T-helper 1 cell treated with Interleukin-12 subunit alpha and Interleukin-12 subunit beta and Interleukin-4 antibody, amounts not matched to agents 30 ng/mL and 1 ng/mL, for 36 hours (primary cell): Measurements from ENCODE around the gene PRR35. TPM values are rescaled to one million over a fixed set of nuclear protein-coding genes. Genes with fewer than 3 reads are reported as not detected.

ENCODE experiments used
- intact Hi-C: fragments of 100-400 bp; cut with micrococcal nuclease; formaldehyde crosslinking; loops from one replicate; pipeline ENCODE4 v1.15.1; 2024
- total RNA-seq: library from RNA; stranded (reverse); gene quantifications from 2 replicates; pipeline ENCODE4 v1.2.3, GENCODE V29; 2022

The PRR35 gene
- total RNA-seq, 1 donor from 2014 or later: not detected

DNA sequence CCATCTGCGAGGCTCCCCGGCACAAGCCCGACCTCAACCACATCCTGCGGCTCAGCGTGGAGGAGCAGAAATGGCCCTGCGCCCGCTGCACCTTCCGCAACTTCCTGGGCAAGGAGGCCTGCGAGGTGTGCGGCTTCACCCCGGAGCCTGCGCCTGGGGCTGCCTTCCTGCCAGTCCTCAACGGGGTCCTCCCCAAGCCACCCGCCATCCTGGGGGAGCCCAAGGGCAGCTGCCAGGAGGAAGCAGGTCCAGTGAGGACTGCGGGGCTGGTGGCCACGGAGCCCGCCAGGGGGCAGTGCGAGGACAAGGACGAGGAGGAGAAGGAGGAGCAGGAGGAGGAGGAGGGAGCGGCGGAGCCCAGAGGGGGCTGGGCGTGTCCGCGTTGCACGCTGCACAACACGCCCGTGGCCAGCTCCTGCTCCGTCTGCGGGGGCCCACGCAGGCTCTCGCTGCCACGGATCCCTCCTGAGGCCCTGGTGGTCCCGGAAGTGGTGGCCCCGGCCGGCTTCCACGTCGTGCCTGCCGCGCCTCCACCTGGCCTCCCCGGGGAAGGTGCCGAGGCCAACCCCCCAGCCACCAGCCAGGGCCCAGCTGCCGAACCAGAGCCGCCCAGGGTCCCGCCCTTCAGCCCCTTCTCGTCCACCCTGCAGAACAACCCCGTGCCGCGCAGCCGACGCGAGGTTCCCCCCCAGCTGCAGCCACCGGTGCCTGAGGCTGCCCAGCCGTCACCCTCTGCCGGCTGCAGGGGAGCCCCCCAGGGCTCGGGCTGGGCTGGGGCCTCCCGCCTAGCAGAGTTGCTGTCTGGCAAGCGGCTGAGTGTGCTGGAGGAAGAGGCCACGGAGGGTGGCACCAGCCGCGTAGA lies 13.1 kb upstream of the PRR35 start:
- intact Hi-C loops: no loop called here

DNA sequence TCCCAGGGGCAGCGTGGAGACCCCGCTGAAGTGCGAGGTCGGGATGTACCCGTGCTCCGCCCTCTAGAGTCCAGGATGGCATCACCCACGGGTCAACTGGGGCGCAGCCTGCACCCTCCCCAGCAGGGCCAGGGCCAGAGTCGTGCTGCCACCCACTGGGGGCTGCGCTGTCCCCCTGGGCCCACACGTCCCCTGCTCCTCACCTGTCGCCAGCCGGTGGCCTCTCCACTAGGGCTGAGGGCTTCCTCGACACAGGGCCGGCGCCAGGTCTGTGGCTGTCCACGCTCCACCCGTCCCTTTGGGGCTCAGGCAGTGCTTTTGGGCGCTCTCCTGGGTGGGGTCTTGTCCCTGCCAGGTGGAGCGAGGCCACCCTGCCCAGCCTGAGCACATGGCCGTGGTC lies 11.6 kb upstream of the PRR35 start:
- intact Hi-C loops: no loop called here

DNA sequence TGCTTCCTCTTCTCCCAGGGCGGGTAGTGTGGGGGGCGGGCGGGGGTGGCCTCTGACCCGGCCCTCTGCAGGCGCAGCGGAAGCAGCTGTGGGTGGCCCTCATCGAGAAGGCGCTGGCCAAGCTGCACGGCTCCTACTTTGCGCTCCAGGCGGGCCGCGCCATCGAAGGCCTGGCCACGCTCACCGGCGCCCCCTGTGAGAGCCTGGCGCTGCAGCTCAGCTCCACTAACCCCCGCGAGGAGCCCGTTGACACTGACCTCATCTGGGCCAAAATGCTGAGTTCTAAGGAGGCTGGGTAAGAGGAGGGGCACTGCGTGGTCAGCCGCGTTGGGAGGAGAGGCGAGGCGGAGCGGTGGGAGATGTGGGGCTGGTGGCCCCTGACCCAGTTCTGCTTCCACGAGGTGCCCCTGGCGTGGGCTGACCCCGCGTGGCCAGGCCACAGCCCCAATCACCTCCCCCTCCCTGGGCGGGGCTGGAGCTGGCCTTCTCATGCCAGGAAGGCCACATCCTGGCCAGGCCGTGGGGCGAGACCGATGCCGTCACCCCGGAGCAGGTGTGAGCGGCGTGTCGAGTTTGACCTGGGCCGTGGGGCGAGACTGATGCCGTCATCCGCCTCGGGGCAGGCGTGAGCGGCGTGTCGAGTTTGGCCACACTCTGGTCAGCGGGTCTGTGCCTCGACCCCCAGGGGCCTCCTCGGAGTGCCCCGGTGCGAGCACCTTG lies 10.5 kb upstream of the PRR35 start:
- intact Hi-C loops: no loop called here

DNA sequence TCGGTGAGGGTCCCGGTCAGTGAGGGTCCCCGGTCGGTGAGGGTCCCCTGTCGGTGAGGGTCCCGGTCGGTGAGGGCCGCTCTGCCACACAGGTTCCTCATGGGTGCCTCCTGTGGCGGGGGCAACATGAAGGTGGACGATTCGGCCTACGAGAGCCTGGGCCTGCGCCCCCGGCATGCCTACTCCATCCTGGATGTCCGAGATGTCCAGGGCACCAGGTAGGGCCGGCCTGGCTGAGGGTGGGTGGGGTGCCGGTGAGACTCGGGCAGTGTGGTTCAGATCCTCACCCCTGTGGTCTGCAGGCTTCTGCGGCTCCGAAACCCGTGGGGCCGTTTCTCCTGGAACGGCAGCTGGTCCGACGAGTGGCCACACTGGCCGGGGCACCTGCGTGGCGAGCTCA lies 9.0 kb upstream of the PRR35 start:
- intact Hi-C loops: no loop called here

DNA sequence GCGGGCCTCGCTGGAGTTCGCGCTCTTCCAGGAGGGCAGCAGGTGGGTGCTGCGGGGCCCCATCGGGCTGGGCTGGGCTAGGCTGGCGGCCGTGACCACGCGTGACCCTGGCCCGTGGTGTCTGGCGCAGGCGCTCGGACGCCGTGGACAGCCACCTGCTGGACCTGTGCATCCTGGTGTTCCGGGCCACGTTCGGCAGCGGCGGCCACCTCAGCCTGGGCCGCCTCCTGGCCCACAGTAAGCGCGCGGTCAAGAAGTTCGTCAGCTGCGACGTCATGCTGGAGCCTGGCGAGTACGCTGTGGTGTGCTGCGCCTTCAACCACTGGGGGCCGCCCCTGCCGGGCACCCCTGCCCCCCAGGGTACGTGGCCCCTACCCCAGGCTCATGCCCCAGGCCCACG lies 8.0 kb upstream of the PRR35 start:
- intact Hi-C loops: no loop called here

DNA sequence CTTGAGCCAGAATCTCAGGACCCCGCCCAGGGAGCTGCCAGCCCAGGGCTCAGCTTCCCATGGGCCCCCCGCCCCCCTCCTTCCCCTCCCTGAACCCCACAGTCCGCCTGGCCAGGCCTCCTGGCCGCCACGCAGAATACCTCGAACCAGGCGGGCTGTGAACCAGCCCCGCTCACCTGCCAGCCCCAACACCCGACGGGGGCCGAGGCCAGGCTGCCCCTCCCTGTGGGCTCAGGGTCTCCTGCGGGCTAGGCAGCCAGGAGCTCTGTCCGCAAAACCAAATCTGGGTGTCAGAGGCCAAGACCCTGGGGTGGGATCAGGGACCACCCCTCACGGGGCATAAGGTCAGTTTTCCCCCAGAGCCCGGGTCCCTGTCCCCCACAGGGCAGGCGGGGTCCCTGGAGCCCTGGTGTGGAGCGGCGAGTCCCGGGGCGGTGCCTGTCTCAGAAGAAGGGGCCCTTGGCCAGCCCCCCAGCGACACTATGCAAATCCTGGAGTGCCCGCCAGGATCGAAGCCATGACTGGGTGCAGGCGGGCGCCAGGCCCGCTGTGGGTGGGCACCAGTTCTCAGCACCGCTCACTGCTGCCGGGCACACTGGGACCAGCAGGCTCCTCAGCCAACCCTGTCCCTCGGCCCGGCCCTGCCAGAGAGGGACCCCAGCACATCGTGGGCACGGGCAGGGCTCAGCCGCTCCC lies 6.4 kb upstream of the PRR35 start:
- intact Hi-C loops: no loop called here

DNA sequence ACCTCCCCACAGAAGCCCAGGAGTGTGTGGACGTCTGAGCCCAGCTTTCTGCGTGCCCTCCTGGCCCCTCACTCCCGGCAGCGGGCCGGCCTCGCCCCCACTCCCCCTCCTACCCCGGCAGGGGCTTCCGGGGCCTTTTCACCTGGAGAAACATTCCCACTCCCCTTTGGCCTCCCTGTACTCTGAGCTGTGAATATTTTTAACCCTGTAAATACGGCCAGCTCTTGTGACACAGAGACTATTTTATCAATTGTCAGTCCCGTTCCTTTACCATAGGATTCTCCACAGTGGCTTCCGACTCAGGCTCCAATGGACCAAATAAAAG lies 5.9 kb upstream of the PRR35 start:
- intact Hi-C loops: no loop called here

DNA sequence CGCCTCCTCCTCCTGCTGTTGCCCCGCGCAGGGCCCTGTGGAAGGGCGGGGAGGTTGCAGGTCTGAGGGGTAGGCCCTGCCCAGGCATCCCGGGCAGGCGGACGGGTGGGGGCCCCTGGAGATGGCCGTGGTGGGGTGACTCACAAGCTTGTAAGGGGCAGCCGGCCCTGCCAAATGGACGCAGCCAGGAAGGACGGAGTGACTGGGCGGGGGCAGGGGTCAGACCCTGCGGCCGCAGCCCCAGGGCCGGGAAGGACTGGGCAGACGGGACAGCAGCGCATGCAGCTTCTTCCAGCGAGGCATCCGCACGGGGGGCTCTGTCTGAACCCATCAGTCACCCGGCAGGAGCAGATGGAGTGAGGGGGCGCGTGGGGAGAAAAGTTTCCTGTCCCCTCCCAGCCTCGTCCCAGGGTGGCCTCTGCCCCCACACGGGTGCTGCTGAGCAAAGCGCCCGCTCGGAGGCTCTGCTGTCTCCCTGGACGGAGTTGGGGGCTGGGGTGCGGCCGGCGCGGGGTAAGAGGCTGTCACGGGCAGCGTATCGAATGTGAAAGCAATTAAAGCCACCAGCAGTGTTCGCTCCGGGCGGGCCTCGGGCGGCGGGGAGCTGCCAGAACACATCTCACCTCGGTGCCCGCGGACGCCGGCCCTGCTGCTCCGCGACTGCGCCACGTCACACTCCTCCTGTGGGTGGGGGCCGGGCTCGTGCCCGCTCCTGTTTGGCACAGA lies 5.4 kb upstream of the PRR35 start:
- intact Hi-C loops: no loop called here

DNA sequence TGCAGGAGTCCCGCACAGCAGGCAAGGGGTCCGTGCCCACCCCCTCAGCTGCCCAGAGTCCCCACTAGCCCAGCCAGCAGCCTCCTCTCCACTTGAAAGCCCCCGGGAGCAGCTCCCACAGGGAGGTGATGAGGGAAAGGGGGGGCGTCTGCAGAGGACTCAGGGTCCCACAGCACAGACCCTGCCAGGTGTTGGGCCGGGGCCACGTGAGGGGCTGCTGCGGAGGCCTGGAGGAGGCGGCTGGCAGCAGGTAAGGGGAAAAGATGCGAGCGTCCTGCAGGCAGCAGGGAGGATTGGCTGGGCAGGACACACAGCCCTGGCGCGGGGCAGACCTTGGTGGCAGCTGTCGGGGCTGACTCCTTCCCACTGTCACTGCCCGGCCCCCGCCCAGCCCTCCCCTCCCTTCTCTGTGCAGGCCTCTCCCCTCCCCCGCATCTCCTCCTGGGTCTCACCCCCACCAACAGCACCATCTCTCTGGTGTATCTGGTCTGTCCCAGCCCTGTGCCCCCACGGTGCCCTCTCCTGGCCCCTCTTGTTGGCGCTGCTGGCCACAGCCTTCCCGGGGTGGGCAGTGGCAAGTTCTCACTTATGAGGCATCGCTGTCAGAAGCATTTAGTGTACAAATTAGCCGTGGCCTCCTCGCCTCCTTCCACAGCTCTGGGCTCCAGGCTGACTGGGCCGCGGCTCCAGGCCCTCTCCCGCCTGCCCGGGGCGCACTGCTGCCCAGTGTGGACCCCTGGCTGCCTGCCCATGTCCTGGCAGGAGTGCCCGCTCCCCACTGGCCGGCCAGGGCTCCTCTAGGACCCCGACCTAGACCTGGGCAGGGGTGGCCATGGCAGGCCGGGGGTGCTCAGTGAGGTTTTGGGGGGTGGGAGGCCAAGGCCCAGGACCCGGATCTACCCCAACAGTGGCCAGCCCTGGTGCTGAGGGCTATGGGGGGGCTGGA lies 4.4 kb upstream of the PRR35 start:
- intact Hi-C loops: no loop called here

DNA sequence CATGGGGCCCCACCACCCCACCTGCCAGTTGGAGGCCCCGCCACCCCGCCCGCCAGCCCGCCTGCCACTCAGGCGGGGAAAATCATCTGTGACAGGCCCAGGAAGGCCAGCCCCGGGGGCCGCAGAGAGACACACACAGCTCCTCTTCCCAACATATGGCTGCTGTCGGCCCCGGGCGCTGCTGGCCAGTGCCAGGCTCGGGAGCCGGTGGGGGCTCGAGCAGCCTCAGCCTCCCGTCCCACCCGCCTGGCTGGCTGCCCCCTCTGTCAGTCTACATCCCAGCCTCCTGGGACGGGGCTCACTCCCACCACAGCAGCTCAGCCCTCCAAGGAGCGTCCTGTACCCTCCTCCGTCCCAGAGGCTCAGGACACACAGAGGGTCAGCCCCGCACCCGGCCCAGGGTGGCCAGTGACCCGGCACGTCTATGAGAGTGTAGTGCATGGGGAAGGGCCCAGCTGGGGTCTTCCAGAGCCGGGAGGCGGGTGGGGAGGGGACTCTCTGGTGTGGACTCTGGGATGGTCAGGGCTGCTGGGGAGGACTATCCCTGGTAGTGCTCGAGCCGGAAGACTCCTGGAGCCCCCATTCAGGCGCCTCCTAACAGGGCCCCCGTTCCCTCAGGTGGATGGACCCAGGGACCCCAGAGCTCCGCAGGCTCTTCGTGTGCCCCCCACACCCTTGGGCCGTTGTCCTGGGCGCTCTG lies 3.6 kb upstream of the PRR35 start:
- intact Hi-C loops: no loop called here

DNA sequence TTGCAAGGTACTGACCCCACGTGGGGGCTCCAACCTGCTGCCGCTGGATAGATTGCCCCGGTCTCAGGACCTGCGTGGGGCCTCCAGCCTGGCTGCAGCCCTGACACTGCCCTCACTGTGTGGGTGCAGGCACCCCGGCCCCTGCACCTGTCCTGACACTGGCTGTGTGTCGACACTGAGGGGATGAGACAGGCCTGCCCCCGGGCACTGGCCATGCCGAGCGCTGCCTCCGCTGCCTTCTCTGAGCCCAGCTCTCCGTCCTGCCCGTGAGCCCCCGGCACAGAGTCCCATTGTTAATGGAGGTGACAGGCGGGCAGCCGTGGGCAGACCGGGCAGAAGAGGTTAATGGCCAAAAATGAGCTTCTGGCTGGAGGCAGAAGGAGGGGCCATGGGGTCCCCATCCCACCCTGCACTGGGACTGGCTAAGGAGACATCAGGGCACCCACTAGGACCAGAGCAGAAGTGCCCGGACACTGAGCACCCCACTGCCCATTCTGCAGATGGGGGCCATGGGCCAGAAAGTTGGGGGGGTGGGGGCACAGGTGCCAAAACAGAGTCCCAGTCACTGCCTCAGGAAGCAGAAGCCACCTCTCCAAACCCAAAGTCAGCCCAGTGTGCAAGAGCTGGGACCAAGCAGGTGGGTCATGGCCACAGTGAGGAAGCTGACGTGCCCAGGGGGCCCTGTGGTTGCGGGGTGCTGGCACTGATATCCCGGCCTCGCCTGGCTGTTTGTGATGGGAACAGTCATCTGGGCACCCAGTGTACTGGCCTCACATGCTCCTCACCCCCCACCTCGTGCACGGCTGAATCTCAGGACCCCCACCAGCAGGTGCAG lies 2.5 kb upstream of the PRR35 start:
- intact Hi-C loops: no loop called here

DNA sequence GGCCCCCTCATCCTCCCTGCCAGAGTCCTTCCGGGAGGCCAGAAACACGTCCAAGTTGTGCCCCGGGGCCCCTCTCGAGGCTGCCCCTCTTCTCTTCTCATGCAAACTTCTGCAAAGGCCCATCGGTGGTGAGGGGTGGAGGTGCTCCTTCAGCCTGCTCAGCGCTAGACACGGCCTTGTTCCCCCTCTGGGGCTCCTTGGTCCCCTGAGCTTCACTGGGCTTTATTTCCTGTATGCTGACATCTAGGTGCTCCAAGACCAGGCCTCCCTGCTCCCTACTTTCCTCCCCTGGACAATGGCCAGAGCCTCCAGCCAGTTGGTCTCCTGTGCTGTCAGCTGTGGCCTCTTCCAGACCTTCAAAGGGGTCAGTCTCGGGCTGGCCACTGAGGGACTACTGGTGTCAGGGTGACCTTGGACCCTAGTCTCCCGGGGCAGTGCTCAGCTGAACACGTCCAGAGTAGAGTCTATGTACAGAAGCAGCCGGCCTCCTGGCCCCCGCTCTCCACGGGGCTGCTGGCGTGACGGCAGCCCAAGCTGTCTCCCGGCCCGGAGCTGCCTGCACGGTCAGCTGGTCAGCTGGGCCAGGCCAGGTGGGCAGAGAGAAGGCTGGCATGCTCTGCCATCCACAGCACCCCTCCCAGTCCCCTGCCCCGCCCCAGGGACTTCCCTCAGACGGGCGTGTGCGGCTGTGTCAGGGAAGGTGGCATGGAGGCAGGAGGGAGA lies 1.7 kb upstream of the PRR35 start:
- intact Hi-C loops: no loop called here

DNA sequence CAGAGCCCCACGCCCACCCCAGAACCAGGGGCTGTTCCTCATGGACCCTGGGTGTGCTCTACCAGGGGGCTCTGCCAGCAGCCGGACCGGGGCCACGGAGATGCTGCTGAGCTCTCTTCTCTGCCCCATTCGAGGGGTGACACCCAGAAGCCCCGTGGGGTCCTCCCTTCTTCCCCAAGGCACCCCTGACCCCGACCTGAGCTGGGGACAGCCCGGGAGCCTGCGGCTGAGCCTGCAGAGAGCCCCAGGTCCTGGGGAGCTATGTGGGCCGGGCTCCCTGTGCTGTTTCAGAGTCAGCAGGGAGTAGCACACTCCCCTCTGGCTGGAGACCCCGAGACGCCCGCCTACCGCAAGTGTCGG lies 1.2 kb upstream of the PRR35 start:
- intact Hi-C loops: no loop called here

DNA sequence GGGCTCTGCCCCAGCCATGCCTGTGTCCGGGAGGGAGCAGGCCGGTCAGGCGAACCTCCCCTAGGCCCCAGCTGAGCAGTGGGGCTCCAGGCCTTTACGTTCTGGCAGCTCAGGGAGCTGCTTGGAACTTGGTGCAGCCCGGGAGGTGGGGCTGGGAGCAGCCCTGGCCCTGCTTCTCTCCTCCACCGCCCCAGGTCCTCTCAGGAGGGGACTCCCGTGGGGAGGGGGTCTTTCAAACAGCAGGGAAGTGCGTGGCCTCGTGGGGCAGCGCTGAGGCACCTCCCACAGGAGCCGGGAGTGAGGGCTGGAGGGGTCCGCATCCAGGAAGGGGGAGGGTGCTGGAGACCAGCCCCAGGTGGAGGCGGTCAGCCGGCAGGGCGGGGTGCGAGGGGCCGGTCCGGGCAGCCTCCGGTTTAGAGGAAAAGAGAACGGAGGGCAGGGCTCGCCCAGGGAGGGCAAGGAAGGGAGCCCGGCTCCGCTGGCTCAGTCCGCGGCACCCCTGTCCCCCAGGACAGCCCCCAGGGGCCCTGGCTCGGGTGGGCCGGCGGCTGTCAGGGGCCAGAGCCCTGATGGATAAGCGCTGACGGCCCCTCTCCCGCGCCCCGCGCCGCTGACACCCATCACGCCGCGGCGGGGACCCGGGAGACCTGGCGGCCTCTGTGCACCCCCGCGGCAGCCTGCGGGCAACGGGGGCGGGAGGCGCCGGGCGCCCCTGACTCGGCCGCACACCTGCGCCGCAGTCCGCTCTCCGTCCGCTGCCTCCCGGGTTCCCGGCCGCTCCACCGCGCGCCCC lies 587 bp upstream of the PRR35 start:
- intact Hi-C loops: no loop called here

DNA sequence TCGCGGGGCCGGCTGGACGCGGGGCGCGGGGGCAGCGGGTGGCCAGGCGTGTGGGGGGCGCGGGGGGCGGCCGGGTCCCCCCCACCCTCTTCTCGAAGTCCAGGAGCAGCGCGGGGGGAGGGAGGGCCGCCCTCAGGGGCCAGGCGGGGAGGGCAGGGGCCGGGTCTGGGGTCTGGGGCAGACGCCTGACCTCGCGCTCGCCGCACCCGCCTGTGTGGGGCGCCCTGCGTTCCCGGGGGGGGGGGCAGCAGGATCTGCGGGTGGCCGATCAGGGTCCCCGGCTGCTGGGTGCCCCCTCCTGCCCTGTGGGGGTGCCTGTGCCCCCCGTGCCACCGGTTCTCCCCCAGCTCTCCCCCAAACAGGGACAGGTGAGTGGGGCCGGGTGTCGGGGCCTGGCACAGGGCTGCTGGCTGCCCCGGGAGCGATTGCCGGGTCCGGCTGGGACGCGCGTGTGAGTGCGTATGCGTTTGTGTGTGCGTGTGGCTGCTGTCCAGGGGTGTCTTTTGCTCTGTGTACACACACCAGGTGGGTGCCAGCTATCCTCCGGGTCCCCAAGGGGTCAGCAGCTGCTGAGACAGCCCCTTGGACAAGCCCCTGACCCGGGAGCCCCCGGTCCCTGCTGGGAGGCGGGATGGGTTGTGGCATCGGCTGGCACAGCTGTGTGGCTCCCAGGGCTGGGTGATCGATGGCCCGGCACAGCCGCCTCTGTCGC lies 663 bp downstream of the PRR35 start:
- intact Hi-C loops: no loop called here

DNA sequence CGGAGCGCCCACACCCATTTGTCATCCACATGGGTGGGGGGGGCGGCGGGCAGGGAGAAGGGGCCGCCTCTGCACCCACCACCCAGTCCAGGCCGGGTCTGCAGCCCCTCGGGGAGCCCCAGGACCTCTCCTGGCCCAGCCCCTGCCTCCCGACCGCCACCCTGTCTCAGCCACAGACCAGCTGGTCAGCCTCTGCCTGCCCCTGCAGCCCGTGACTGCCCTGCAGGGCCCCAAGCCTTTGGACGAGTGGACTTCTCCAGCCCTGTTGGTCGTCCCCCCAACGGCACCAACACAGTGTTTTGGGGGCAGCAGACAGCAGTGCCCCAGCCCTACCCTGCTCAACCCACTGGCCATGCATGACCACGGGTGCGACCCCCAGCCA lies 1.2 kb downstream of the PRR35 start:
- intact Hi-C loops: no loop called here
